GM23338 (cell line): ENCODE measurements around the gene VOPP1. TPM values are rescaled to one million over a fixed set of nuclear protein-coding genes. Genes with fewer than 3 reads are reported as not detected.

Experiments used
- ATAC-seq: fragments of 200-7000 bp; cut with Tn5 transposase; 3 replicates; pipeline ENCODE4 v1.9.1; 2020
- DNase-seq: peaks from one replicate; pipeline ENCODE4 v3.0.0-alpha.2; 2015; ENCODE audit warnings: low spot score
- H2AFZ ChIP-seq: fragments of 200-600 bp; sonication (generic); 2 replicates; pipeline ENCODE4 v1.8.0; 2016; ENCODE audit warnings: antibody characterized with exemption, mild to moderate bottlenecking, moderate library complexity
- H3F3A ChIP-seq: fragments of 200-600 bp; sonication (generic); replicated peaks from 2 replicates; pipeline ENCODE4 v1.8.0; 2017; ENCODE audit warnings: antibody characterized with exemption, mixed run types, low read depth
- H3K27ac ChIP-seq: fragments of 200-600 bp; sonication (generic); 2 replicates; pipeline ENCODE4 v1.6.1; 2016; ENCODE audit warnings: low read depth
- H3K27me3 ChIP-seq: fragments of 200-600 bp; sonication (generic); 2 replicates; pipeline ENCODE4 v1.8.0; 2016; ENCODE audit warnings: mild to moderate bottlenecking, mixed run types, moderate library complexity; ENCODE audit not compliant: insufficient read depth
- H3K36me3 ChIP-seq: fragments of 200-600 bp; sonication (generic); 2 replicates; pipeline ENCODE4 v1.8.0; 2016; ENCODE audit warnings: mild to moderate bottlenecking; ENCODE audit not compliant: insufficient read depth
- H3K4me1 ChIP-seq: fragments of 200-600 bp; sonication (generic); 2 replicates; pipeline ENCODE4 v1.8.0; 2016; ENCODE audit warnings: mild to moderate bottlenecking, moderate library complexity; ENCODE audit not compliant: insufficient read depth
- H3K4me2 ChIP-seq: fragments of 200-600 bp; sonication (generic); 2 replicates; pipeline ENCODE4 v1.7.1; 2017; ENCODE audit warnings: mixed run types
- H3K4me3 ChIP-seq: fragments of 200-600 bp; sonication (generic); 2 replicates; pipeline ENCODE4 v1.6.1; 2016; ENCODE audit warnings: mixed run types
- H3K79me2 ChIP-seq: fragments of 200-600 bp; sonication (generic); replicated peaks from 2 replicates; pipeline ENCODE4 v1.8.0; 2017; ENCODE audit warnings: mild to moderate bottlenecking; ENCODE audit not compliant: insufficient read depth
- H3K9me2 ChIP-seq: fragments of 200-600 bp; sonication (generic); 2 replicates; pipeline ENCODE4 v1.8.0; 2017; ENCODE audit not compliant: insufficient read depth
- H4K20me1 ChIP-seq: fragments of 200-600 bp; sonication (generic); replicated peaks from 2 replicates; pipeline ENCODE4 v1.8.0; 2017; ENCODE audit warnings: mild to moderate bottlenecking; ENCODE audit not compliant: insufficient read depth
- H3K27ac Mint-ChIP-seq: 2 replicates; pipeline ENCODE4 v1.8.0; 2020; ENCODE audit warnings: inconsistent platforms, mild to moderate bottlenecking, moderate library complexity, mixed read lengths
- H3K27me3 Mint-ChIP-seq: 3 replicates; pipeline ENCODE4 v1.8.0; 2022; ENCODE audit warnings: low read depth, mild to moderate bottlenecking, moderate library complexity, mixed read lengths, inconsistent platforms; ENCODE audit not compliant: insufficient read depth, poor library complexity
- H3K36me3 Mint-ChIP-seq: 3 replicates; pipeline ENCODE4 v1.8.0; 2021; ENCODE audit warnings: low read depth, mild to moderate bottlenecking, inconsistent platforms, moderate library complexity, mixed read lengths
- H3K4me1 Mint-ChIP-seq: 3 replicates; pipeline ENCODE4 v1.8.0; 2020; ENCODE audit warnings: mild to moderate bottlenecking, inconsistent platforms, mixed read lengths
- H3K4me3 Mint-ChIP-seq: 3 replicates; pipeline ENCODE4 v1.8.0; 2021; ENCODE audit warnings: moderate library complexity, mild to moderate bottlenecking, inconsistent platforms, mixed read lengths
- H3K9me3 Mint-ChIP-seq: 3 replicates; pipeline ENCODE4 v1.8.0; 2020; ENCODE audit warnings: moderate library complexity, mild to moderate bottlenecking, inconsistent platforms, mixed read lengths
- CREB1 ChIP-seq: fragments of 250-450 bp; sonication (Bioruptor Pico); IDR thresholded peaks from 2 replicates; pipeline ENCODE4 v1.5.0; 2020; ENCODE audit warnings: low read depth, mild to moderate bottlenecking, moderate library complexity
- EZH2phosphoT487 ChIP-seq: fragments of 200-600 bp; sonication (generic); IDR thresholded peaks from one replicate; pipeline ENCODE4 v1.8.1; 2018; ENCODE audit warnings: antibody characterized with exemption; ENCODE audit not compliant: unreplicated experiment
- JUNB ChIP-seq: IDR thresholded peaks from one replicate; pipeline ENCODE4 v1.6.1; 2016; ENCODE audit warnings: antibody characterized with exemption; ENCODE audit not compliant: unreplicated experiment
- NANOG ChIP-seq: IDR thresholded peaks from 2 replicates; pipeline ENCODE4 v1.6.1; 2016; ENCODE audit warnings: antibody characterized with exemption, borderline replicate concordance
- POLR2AphosphoS5 ChIP-seq: IDR thresholded peaks from 2 replicates; pipeline ENCODE4 v1.6.1; 2016; ENCODE audit warnings: antibody characterized with exemption, low read depth
- STAT1 ChIP-seq: IDR thresholded peaks from one replicate; pipeline ENCODE4 v1.6.1; 2016; ENCODE audit warnings: antibody characterized with exemption; ENCODE audit not compliant: unreplicated experiment
- ZNF331 ChIP-seq: fragments of 250-450 bp; sonication (Bioruptor Pico); IDR thresholded peaks from 2 replicates; pipeline ENCODE4 v1.5.0; 2020; ENCODE audit warnings: low read depth, mild to moderate bottlenecking, moderate library complexity
- polyA plus RNA-seq: library from polyadenylated mRNA; unstranded; fragments of >200 nt; fragmentation: Nextera tagmentation; extraction: Ambion mirVana; gene quantifications from 2 replicates; pipeline ENCODE4 v1.2.1, GENCODE V29; 2016
- total RNA-seq: library from RNA; depleted of rRNA; stranded (reverse); fragments of >200 nt; shearing (Covaris generic); gene quantifications from 2 replicates; pipeline ENCODE4 v1.2.3, GENCODE V29; 2014
- TF ChIP-seq, protein P1 (sequence below): IDR thresholded peaks from 2 replicates; pipeline ENCODE4 v1.6.1; 2016; ENCODE audit warnings: antibody characterized with exemption
- TF ChIP-seq, protein P2 (sequence below): fragments of 250-450 bp; sonication (Bioruptor Pico); IDR thresholded peaks from 2 replicates; pipeline ENCODE4 v1.5.0; 2020; ENCODE audit warnings: mild to moderate bottlenecking, moderate library complexity
- TF ChIP-seq, protein P3 (sequence below): IDR thresholded peaks from one replicate; pipeline ENCODE4 v1.6.1; 2018; ENCODE audit warnings: antibody characterized with exemption; ENCODE audit not compliant: unreplicated experiment
- TF ChIP-seq, protein P4 (sequence below), 2 experiments: fragments of 200-600 bp in 1 of 2; sonication (generic) in 1 of 2; conservative IDR thresholded peaks; 2 replicates each; pipeline versions ENCODE4 v1.5.1 to v1.6.1; 2016 to 2017; ENCODE audit warnings: antibody characterized with exemption in 2 of 2, low read depth in 2 of 2, mild to moderate bottlenecking in 2 of 2, moderate library complexity in 1 of 2

Gene VOPP1
- total and polyA plus RNA-seq, 2 experiments from 2014 or later: 28.2 to 73.7 TPM

DNA sequence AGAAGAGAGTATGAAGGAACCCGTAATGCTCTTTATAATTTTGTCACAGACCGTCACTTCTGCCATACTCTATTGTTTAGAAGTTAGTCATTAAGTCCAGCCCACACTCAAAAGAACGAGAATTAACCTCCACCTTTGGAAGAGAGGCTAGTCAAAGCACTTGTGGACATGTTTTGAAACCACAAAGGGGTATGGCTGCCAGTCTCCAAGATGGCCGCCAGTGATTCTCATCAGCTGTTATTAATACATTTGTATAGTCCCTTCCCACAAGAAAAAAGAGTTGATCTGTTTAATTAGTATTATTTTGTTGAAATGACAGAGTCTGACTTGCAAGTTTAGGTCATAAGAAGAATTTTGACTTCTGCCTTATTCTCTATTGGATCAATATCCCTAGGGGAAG is 23.2 kb upstream of the VOPP1 start:
- Histone ChIP-seq H4K20me1 (no peaks in the 10 kb centered on the region), H3F3A (no peaks in the 10 kb centered on the region), H3K27me3 (no peaks in the 10 kb centered on the region), H3K27ac (no peak overlapping the region), H3K4me2 (no peak overlapping the region), H3K4me1 (no peaks in the 10 kb centered on the region), H3K36me3 (no peaks in the 10 kb centered on the region), H3K9me2 (peaks cover 9% of the 10 kb centered on the region), H3K4me3 (no peak overlapping the region), H3K79me2 (no peaks in the 10 kb centered on the region), H2AFZ (no peak overlapping the region)
- DNase-seq (no peak), ATAC-seq (no peak)
- peaks cover 7% of the 10 kb centered on the region for H3K27me3 Mint-ChIP-seq
- TF ChIP-seq CREB1 (no peak), ZNF331 (no peak), JUNB (no peak), EZH2phosphoT487 (no peak), NANOG (no peak), STAT1 (no peak), POLR2AphosphoS5 (no peak)
- TF ChIP-seq, protein P1, sequence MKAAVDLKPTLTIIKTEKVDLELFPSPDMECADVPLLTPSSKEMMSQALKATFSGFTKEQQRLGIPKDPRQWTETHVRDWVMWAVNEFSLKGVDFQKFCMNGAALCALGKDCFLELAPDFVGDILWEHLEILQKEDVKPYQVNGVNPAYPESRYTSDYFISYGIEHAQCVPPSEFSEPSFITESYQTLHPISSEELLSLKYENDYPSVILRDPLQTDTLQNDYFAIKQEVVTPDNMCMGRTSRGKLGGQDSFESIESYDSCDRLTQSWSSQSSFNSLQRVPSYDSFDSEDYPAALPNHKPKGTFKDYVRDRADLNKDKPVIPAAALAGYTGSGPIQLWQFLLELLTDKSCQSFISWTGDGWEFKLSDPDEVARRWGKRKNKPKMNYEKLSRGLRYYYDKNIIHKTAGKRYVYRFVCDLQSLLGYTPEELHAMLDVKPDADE: no peak
- TF ChIP-seq, protein P2, sequence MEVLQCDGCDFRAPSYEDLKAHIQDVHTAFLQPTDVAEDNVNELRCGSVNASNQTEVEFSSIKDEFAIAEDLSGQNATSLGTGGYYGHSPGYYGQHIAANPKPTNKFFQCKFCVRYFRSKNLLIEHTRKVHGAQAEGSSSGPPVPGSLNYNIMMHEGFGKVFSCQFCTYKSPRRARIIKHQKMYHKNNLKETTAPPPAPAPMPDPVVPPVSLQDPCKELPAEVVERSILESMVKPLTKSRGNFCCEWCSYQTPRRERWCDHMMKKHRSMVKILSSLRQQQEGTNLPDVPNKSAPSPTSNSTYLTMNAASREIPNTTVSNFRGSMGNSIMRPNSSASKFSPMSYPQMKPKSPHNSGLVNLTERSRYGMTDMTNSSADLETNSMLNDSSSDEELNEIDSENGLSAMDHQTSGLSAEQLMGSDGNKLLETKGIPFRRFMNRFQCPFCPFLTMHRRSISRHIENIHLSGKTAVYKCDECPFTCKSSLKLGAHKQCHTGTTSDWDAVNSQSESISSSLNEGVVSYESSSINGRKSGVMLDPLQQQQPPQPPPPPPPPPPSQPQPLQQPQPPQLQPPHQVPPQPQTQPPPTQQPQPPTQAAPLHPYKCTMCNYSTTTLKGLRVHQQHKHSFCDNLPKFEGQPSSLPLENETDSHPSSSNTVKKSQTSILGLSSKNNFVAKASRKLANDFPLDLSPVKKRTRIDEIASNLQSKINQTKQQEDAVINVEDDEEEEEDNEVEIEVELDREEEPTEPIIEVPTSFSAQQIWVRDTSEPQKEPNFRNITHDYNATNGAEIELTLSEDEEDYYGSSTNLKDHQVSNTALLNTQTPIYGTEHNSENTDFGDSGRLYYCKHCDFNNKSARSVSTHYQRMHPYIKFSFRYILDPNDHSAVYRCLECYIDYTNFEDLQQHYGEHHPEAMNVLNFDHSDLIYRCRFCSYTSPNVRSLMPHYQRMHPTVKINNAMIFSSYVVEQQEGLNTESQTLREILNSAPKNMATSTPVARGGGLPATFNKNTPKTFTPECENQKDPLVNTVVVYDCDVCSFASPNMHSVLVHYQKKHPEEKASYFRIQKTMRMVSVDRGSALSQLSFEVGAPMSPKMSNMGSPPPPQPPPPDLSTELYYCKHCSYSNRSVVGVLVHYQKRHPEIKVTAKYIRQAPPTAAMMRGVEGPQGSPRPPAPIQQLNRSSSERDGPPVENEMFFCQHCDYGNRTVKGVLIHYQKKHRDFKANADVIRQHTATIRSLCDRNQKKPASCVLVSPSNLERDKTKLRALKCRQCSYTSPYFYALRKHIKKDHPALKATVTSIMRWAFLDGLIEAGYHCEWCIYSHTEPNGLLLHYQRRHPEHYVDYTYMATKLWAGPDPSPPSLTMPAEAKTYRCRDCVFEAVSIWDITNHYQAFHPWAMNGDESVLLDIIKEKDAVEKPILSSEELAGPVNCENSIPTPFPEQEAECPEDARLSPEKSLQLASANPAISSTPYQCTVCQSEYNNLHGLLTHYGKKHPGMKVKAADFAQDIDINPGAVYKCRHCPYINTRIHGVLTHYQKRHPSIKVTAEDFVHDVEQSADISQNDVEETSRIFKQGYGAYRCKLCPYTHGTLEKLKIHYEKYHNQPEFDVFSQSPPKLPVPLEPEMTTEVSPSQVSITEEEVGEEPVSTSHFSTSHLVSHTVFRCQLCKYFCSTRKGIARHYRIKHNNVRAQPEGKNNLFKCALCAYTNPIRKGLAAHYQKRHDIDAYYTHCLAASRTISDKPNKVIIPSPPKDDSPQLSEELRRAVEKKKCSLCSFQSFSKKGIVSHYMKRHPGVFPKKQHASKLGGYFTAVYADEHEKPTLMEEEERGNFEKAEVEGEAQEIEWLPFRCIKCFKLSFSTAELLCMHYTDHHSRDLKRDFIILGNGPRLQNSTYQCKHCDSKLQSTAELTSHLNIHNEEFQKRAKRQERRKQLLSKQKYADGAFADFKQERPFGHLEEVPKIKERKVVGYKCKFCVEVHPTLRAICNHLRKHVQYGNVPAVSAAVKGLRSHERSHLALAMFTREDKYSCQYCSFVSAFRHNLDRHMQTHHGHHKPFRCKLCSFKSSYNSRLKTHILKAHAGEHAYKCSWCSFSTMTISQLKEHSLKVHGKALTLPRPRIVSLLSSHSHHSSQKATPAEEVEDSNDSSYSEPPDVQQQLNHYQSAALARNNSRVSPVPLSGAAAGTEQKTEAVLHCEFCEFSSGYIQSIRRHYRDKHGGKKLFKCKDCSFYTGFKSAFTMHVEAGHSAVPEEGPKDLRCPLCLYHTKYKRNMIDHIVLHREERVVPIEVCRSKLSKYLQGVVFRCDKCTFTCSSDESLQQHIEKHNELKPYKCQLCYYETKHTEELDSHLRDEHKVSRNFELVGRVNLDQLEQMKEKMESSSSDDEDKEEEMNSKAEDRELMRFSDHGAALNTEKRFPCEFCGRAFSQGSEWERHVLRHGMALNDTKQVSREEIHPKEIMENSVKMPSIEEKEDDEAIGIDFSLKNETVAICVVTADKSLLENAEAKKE (CRISPR knock-in tag): no peak
- TF ChIP-seq, protein P3, sequence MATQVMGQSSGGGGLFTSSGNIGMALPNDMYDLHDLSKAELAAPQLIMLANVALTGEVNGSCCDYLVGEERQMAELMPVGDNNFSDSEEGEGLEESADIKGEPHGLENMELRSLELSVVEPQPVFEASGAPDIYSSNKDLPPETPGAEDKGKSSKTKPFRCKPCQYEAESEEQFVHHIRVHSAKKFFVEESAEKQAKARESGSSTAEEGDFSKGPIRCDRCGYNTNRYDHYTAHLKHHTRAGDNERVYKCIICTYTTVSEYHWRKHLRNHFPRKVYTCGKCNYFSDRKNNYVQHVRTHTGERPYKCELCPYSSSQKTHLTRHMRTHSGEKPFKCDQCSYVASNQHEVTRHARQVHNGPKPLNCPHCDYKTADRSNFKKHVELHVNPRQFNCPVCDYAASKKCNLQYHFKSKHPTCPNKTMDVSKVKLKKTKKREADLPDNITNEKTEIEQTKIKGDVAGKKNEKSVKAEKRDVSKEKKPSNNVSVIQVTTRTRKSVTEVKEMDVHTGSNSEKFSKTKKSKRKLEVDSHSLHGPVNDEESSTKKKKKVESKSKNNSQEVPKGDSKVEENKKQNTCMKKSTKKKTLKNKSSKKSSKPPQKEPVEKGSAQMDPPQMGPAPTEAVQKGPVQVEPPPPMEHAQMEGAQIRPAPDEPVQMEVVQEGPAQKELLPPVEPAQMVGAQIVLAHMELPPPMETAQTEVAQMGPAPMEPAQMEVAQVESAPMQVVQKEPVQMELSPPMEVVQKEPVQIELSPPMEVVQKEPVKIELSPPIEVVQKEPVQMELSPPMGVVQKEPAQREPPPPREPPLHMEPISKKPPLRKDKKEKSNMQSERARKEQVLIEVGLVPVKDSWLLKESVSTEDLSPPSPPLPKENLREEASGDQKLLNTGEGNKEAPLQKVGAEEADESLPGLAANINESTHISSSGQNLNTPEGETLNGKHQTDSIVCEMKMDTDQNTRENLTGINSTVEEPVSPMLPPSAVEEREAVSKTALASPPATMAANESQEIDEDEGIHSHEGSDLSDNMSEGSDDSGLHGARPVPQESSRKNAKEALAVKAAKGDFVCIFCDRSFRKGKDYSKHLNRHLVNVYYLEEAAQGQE: no peak
- TF ChIP-seq, protein P4, sequence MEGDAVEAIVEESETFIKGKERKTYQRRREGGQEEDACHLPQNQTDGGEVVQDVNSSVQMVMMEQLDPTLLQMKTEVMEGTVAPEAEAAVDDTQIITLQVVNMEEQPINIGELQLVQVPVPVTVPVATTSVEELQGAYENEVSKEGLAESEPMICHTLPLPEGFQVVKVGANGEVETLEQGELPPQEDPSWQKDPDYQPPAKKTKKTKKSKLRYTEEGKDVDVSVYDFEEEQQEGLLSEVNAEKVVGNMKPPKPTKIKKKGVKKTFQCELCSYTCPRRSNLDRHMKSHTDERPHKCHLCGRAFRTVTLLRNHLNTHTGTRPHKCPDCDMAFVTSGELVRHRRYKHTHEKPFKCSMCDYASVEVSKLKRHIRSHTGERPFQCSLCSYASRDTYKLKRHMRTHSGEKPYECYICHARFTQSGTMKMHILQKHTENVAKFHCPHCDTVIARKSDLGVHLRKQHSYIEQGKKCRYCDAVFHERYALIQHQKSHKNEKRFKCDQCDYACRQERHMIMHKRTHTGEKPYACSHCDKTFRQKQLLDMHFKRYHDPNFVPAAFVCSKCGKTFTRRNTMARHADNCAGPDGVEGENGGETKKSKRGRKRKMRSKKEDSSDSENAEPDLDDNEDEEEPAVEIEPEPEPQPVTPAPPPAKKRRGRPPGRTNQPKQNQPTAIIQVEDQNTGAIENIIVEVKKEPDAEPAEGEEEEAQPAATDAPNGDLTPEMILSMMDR (conservative IDR thresholded peaks at IDR 0.05; ENCODE audit: low read depth in 2 of 2): no peak
- H3K4me1 Mint-ChIP-seq: no peaks in the 10 kb centered on the region
- no peaks in the 10 kb centered on the region for H3K36me3 Mint-ChIP-seq
- H3K4me3 Mint-ChIP-seq: no peak overlapping the region
- H3K27ac Mint-ChIP-seq: no peak overlapping the region
- H3K9me3 Mint-ChIP-seq: no peaks in the 10 kb centered on the region; the same call in 2 of the 3 replicates
